T-helper 1 cell (primary cell): ENCODE results near the gene XYLT2.
"Not testable (repeated sequence)": the region's sequence is repeated elsewhere in the genome, so short reads cannot be mapped to it uniquely, and the experiment has no call there.

Experiments
- DNase-seq, 5 donors: peaks; one replicate each; pipeline ENCODE4 v3.0.0-alpha.2; 2012 to 2020

Gene XYLT2

DNA sequence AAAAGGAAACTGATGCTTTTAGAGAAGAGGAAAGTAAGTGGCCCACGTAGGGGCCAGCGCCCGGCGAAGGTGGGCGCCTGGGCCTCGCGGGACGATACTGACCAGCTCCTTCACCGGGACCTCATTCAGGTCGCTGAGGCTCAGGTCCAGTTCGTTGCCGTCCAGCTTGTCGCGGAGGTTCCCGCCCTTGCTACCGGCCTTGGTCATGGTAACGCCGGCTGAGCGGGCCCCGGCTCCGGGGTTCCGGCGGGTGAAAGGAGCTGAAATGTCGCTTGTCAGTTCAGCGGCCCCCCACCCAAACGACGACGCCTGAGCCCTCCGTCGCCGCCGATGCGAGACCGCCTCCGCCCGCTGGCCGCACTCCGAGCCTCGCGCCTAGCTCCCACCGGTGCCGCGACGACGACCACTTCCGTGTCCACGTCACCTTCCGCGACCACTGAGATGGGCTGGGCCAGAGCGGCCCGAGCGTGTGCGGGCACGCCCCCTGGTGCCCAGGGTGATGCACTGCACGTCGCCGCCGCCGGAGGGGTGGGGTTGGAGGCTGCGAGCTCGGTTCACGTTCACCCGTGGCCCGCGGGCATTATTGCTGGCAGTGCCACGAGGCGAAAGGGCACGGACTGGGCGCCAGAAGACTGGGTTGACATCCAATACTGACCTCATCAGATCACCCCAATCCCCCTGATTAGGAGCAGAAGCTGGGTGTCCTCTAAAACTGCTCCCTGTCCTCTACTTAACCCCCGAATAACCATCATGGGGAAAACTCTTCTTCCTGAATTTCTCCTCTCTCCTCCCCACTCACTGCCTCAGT lies 51.4 kb downstream of the XYLT2 start, which contains the start of gene LRRC59:
Gene LRRC59, minus strand, starts transcription at position 413 of the 808 bp plus-strand sequence. Its CDS starts 206 bp downstream, at position 207.
- peak; percentile 82 to 91 (median 89) for DNase-seq

DNA sequence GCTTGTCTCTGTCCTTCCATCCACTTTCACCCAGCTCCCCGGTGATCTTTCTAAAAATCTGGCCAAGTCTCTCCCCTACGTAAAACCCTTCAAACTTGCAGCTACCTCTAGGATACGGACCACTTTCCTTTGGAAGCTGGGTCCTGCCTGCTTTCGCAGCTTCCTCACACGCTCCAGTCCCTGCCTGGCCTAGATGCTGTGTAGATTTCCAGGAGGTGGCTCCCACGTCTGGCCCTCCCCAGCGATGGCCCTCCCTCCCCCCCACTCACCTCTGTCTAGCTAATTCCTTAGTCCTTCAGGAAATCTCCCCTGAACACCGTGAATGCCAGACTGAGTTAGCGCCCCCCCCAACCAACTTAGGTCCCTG lies 52.0 kb downstream of the XYLT2 start:
- no peak for DNase-seq

DNA sequence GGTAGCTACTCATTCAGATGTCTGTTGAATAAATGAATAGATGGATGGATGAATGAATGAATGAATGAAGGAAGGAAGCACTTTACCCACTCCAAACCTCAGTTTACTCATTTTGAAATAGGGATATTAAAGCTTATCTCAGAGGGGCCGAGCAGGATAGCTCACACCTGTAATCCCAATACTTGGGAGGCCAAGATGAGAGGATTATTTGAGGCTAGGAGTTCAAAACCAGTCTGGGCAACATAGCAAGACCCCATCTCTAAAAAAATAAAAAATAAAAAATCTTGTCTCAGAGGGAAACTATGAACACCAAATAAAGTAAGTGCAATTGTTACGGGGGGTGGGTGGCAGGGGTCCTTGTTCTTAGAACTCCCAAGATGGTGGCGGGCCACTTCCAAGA lies 52.7 kb downstream of the XYLT2 start:
- not testable (repeated sequence) for DNase-seq

DNA sequence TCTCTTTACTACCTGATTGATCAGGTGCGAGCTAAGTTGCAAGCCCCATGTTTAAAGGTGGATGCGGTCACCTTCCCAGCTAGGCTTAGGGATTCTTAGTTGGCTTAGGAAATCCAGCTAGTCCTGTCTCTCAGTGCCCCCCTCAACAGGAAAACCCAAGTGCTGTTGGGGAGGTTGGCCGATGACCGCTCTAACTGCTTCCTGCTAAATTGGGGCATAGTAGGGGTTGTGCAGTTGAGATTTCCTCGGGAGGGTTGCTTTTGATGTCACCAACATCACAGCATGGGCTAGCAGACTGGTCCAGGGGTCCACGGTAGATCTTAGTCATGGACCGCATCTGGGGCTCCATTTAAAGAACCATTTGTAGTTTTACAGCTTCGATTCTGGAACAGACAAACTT lies 53.7 kb downstream of the XYLT2 start:
- DNase-seq, result not testable (repeated sequence)

DNA sequence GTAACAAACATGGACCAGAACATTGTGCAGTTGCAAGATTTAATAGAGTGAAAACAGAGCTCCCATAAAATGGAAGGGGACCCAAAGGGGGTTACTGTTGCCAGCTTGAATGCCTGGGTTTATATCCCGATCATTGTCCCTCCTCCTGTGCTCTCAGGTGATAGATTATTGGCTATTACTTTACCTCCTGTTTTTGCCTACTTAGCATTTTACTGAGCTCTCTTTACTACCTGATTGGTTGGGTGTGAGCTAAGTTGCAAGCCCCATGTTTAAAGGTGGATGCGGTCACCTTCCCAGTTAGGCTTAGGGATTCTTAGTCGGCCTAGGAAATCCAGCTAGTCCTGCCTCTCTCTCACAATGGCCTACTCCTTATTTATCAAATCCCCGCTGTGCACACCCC lies 59.4 kb downstream of the XYLT2 start:
- DNase-seq, result not testable (repeated sequence)

DNA sequence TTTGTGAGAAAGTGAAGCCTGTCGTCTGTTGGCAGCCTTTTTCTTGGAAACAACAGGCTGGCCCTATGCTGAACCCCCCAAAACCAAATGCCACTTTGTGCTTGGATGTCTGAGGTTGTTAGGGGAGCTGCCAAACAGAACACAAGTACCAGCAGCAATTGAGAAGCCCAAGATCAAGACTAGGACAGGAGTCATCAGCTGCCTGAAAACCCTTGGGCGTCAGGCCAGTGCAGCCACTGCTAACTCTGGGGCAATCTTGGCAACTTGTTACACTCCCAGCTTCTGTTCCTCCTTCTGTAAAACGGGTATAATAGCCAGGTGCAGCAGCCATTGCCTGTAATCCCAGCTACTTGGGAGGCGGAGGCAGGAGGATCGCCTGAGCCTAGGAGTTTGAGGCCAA lies 60.7 kb downstream of the XYLT2 start:
- no peak for DNase-seq

DNA sequence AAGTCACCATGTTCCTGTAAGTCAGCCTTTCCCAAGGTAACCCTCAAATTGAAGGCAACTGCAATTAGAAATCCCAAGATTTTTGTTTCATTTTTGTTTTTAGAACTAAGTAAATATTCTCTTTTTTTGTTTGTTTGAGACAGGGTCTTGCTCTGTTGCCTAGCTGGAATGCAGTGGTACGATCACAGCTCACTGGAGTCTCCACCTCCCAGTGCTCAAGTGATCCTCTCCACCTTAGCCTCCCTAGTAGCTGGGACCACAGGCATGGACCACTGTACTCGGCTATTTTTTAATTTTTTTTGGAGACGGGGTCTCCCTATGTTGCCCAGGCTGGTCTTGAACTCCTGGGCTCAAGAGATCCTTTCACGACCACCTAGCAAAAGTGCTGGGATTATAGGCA lies 62.0 kb downstream of the XYLT2 start:
- no peak for DNase-seq
